Activated T-cell treated with anti-CD3 and anti-CD28 coated beads for 4 hours (primary cell): ENCODE results near the gene PCDHGA2.
"Not testable (repeated sequence)": the region's sequence is repeated elsewhere in the genome, so short reads cannot be mapped to it uniquely, and the experiment has no call there.

ENCODE experiments used
- DNase-seq: peaks from one replicate; pipeline ENCODE4 v3.0.0-alpha.2; 2020

The PCDHGA2 gene

DNA sequence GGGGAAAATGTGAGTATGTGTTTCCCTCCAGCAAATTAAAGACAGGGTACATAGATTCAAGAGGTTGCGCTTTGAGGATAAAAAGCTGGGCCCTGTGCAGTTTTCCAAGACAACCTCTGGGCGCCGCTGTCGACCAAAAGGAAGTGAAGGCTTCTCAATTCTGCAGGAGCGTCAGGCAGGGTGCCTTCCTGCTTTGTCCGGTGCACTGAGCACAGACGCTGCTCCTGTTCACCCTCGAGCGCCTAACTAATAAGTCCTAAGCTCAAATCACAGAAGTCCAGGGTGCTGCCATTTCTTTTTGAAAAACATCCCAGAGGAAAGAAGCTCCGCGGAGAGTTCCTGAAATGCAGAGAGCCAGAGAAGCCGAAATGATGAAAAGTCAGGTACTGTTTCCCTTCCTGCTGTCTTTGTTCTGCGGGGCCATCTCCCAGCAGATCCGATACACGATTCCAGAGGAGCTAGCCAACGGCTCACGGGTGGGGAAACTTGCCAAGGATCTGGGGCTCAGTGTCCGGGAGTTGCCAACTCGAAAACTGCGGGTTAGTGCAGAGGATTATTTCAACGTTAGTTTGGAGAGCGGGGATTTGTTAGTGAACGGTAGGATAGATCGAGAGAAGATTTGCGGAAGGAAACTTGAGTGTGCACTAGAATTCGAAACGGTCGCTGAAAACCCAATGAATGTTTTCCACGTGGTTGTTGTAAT, 11.5 kb downstream of the PCDHGA2 start, which contains the start of gene PCDHGB1:
PCDHGB1 (plus strand) TSS at position 183 of the 703 bp plus-strand sequence; CDS start at position 345, 162 bp downstream.
- no peak for DNase-seq

- DNase-seq = no peak
Observed at GRCh38 chr5:141351591-141351990, 13.0 kb downstream of the PCDHGA2 start.

DNA sequence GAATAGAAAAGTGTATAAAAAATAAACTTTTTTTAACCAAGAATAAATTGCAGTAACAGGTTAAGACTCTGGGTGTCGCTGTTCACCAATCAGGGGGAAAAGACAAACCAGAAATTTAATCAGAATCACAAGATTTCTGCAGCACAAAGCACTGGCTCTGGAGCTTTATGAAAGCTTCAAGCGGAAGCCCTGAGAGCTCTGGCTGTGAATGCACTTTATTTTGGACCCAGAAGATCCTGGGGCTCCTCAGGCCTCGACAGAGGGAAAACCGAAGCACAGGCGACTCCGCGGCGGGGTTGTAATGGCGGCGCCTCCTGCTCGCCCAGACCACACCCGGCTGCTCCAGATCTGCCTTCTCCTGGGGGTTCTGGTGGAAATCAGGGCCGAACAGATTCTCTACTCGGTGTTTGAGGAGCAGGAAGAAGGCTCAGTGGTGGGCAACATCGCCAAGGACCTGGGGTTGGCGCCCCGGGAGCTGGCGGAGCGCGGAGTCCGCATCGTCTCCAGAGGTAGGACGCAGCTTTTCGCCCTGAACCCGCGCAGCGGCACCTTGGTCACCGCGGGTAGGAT, 16.4 kb downstream of the PCDHGA2 start, which contains the start of gene PCDHGA4:
PCDHGA4 (plus strand) TSS at position 122 of the 570 bp plus-strand sequence; CDS start at position 209, 87 bp downstream.
- DNase-seq = no peak

DNA sequence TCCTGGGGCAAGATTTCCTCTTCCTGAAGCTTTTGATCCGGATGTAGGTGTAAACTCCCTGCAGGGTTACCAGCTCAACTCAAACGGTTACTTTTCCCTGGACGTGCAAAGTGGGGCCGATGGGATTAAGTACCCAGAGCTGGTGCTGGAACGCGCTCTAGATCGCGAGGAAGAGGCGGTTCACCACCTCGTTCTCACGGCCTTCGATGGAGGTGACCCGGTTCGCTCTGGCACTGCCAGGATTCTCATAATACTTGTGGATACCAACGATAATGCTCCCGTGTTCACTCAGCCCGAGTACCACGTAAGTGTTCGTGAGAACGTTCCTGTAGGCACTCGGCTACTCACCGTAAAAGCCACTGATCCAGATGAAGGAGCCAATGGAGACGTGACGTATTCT, 17.1 kb downstream of the PCDHGA2 start:
- no peak for DNase-seq

DNA sequence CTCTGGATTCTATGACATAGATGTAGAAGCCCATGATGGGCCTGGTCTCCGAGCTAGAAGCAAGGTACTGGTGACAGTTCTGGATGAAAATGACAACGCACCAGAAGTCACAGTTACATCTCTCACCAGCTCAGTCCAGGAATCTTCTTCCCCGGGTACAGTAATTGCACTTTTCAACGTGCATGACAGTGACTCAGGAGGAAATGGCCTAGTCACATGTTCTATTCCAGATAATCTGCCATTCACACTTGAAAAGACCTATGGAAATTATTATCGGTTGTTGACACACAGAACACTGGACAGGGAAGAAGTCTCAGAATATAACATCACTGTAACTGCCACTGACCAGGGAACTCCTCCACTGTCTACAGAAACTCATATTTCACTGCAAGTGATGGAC, 17.6 kb downstream of the PCDHGA2 start:
- DNase-seq = no peak

- DNase-seq = no peak
Observed at GRCh38 chr5:141356950-141357349, 18.4 kb downstream of the PCDHGA2 start.

GRCh38 chr5:141359790-141360426, 21.3 kb downstream of the PCDHGA2 start, which contains the start of gene PCDHGB2:
Gene PCDHGB2 (plus strand): TSS chr5:141359994. CDS start chr5:141360136, 142 bp downstream.
- no peak for DNase-seq

GRCh38 chr5:141360685-141361084, 22.1 kb downstream of the PCDHGA2 start:
- DNase-seq = no peak

- no peak for DNase-seq
Observed at GRCh38 chr5:141362719-141363118, 24.2 kb downstream of the PCDHGA2 start.

DNA sequence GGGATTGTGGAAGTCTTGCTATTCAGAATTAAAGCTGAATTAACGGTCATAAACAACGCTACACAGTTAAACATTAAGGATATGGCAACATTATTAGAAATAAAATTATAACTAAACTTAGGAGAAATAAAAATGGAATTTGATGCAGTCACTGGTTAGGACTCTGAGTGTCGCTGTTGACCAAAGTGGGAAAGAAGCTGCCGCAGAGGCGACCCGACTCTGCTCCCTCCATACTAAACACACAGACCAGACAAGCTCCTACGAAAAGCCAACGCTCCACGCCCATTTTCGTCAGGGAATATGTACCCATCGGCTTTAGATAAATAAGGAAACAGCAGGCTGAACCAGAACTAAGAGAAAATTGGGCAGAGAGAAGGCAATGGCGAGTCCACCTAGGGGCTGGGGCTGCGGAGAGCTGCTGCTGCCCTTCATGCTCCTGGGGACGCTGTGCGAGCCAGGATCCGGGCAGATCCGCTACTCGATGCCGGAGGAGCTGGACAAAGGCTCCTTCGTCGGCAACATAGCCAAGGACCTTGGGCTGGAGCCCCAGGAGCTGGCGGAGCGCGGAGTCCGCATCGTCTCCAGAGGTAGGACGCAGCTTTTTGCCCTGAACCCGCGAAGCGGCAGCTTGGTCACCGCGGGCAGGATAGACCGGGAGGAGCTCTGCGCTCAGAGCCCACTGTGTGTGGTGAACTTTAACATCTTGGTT, 25.5 kb downstream of the PCDHGA2 start, which contains the start of gene PCDHGA5:
PCDHGA5 (plus strand) TSS at position 211 of the 709 bp plus-strand sequence; CDS start at position 380, 169 bp downstream.
- no peak for DNase-seq

DNA sequence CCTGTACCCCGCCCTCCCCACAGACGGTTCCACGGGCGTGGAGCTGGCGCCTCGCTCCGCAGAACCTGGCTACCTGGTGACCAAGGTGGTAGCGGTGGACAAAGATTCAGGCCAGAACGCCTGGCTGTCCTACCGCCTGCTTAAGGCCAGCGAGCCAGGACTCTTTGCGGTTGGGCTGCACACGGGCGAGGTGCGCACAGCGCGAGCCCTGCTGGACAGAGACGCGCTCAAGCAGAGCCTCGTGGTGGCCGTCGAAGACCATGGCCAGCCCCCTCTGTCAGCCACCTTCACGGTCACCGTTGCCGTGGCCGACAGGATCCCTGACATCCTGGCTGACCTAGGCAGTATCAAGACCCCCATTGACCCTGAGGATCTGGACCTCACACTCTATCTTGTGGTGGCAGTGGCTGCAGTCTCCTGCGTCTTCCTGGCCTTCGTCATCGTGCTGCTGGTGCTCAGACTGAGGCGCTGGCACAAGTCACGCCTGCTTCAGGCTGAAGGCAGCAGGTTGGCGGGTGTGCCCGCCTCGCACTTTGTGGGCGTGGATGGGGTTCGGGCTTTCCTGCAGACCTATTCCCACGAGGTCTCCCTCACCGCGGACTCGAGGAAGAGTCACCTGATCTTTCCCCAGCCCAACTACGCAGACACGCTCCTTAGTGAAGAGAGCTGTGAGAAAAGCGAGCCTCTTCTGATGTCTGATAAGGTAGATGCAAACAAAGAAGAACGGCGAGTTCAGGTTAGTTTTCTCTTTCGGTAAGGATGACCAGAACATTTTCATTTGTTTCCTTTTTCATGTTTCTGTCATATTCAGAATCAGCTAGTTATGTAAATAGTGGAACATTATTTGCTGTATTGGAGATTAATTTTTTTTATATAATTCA, 27.7 kb downstream of the PCDHGA2 start:
- no peak for DNase-seq

GRCh38 chr5:141369994-141370848, 31.7 kb downstream of the PCDHGA2 start, which contains the start of gene PCDHGB3:
Gene PCDHGB3 (plus strand): TSS chr5:141370242. CDS start chr5:141370395, 153 bp downstream.
- DNase-seq = no peak

- no peak for DNase-seq
Observed at GRCh38 chr5:141371572-141372475, 33.3 kb downstream of the PCDHGA2 start.

DNA sequence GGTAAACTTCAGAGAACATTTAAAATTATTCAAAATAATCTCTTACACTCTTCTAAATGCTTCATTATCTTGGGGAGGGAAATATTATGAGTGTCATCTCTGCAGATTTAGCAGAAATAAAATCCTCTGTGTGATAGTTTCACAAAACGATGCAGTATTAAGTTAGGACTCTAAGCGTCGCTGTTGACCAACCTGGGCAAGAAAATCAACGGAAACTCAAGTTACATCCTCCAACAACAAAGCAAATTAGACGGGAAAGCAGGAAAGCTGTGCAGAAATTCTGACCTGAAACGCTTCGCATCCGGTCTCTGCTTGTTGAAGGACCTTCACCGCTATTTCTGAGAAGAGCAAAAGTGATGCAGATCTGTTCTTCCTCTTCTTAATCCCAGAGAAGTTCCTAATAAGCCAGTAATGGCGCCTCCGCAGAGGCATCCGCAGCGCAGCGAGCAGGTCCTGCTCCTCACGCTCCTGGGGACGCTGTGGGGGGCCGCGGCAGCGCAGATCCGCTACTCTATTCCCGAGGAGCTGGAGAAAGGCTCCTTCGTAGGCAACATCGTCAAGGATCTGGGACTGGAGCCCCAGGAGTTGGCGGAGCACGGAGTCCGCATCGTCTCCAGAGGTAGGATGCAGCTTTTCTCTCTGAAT, 35.2 kb downstream of the PCDHGA2 start, which contains the start of gene PCDHGA6:
PCDHGA6 (plus strand) TSS at position 219 of the 645 bp plus-strand sequence; CDS start at position 412, 193 bp downstream.
- no peak for DNase-seq

DNA sequence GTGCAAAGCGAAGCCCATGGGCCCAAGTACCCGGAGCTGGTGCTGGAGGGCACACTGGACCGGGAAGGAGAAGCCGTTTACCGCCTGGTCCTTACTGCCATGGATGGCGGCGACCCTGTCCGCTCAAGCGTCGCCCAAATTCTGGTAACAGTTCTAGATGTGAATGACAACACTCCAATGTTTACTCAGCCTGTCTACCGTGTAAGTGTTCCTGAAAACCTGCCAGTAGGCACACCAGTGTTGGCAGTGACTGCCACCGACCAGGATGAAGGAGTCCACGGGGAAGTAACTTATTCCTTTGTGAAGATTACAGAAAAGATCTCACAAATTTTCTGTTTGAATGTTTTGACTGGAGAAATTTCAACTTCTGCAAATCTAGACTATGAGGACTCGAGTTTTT, 36.1 kb downstream of the PCDHGA2 start:
- no peak for DNase-seq

- not testable (repeated sequence) for DNase-seq
Observed at GRCh38 chr5:141375444-141376155, 37.0 kb downstream of the PCDHGA2 start.

- DNase-seq = no peak
Observed at GRCh38 chr5:141382469-141383294, 44.1 kb downstream of the PCDHGA2 start, which contains the start of gene PCDHGA7. Gene PCDHGA7 (plus strand): TSS chr5:141382742. CDS start chr5:141382900, 158 bp downstream.
